GM19395 (cell line): Measurements from ENCODE around the gene WFS1.

Source experiments
- ATAC-seq: cut with Tn5 transposase; IDR thresholded peaks from one replicate; pipeline ENCODE4 v1.9.1; 2021; ENCODE audit warnings: mild to moderate bottlenecking, moderate library complexity; ENCODE audit not compliant: unreplicated experiment

Gene WFS1

GRCh38 chr4:6279582-6280289, 10.1 kb downstream of the WFS1 start:
- ATAC-seq = no peak

- ATAC-seq = no peak
Observed at GRCh38 chr4:6280365-6280996, 10.8 kb downstream of the WFS1 start.

DNA sequence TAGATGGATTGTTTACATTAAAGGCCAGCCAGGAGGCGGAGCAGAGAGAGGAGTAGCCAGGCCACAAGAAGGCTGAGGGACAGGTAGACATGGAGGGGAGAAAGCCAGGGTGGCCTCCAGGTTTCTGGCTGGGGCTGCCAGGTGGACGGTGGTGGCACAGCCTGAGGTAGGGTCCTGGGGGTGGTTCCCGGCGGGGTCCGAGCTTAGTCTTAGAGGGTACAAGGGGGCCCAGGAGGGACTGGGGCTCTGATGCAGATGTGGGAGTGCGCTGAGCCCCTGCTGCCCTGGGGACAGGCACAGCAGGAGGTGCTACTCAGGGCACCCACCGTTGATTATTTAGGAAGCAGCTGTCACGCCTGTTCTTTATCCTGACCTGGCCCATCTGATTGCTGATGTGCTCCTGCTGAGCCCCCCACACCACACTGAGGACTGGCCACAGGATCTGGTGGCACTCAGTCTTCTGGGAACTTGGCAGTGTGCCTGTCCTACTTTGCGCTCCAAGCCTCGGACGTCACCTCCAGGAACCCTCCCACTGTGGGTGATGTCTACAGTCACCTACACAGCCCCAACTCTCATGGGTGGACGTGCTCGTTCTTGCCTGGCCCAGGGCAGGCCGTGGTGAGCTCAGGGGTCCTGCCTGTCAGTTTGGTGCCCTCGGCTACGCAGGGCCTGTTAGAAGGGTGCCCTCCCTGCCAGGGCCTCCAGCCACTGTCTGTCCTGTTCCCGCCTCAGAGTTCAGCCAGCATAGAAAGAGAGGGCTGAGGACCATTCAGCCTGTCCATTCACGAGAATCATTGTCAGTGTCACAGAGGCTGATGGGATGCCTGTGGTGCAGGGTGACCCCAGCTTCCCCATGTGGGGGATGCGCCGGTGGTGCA, 12.0 kb downstream of the WFS1 start:
- ATAC-seq = no peak

- no peak for ATAC-seq
Observed at GRCh38 chr4:6282314-6282771, 12.7 kb downstream of the WFS1 start.

GRCh38 chr4:6283282-6283681, 13.6 kb downstream of the WFS1 start:
- ATAC-seq = no peak

- ATAC-seq = no peak
Observed at GRCh38 chr4:6287017-6287788, 17.6 kb downstream of the WFS1 start.

DNA sequence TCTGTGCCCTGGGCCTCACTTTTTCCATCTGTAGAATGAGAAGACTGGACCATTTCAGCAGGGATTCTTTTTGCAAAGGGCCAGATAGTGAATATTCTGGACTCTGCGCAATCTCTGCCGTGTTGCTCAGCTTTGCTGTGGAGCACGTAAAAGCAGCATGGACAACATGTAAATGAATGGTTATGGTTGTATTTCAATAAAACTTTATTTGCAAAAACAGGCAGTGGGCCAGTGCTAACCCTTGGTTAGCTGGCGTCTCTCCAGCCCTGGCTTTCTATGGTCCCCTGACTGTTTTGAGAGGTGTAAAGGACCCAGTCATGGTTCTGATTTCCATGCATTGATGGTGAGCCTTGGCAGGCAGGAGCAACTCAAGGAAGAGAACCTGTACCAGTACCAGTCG, 18.7 kb downstream of the WFS1 start:
- ATAC-seq = no peak

DNA sequence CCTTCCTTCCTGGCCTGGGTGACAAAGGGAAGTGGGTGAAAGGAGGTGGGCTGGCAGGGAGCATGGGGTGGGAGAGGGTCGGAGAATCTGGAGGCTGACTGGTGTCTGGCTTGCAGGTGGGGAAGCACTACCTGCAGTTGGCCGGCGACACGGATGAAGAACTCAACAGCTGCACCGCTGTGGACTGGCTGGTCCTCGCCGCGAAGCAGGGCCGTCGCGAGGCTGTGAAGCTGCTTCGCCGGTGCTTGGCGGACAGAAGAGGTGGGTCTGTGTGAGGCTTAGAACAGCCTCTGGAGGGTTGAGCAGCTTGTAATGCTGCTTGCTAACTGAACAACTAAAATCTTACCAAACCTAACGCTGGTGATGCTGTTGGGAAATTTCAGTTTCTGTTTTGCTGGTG, 19.2 kb downstream of the WFS1 start:
- ATAC-seq = no peak

GRCh38 chr4:6290256-6290655, 20.6 kb downstream of the WFS1 start:
- no peak for ATAC-seq

- ATAC-seq = no peak
Observed at GRCh38 chr4:6290769-6291547, 21.3 kb downstream of the WFS1 start.

DNA sequence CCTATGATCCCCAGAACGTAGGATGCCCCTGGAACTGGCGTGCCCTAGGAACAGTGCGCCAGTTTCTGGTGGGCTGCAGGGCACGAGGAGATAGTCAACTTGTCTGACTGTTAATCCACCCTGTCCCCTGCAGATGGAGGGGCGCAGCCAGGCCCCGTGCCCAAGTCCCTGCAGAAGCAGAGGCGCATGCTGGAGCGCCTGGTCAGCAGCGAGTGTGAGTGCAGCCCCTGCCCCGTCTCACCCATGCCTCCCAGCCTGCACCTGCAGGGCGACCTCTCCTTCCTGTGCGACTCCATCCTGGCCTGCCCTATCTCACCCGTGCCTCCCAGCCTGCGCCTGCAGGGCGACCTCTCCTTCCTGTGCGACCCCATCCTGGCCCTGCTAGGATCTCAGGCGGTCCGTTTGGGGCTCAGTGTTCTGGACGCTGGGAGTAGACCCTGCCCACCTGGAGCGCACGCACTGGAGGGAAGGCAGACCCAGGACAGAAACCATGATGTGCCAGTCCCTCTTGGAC, 22.2 kb downstream of the WFS1 start:
- no peak for ATAC-seq

GRCh38 chr4:6292376-6293096, 22.9 kb downstream of the WFS1 start:
- ATAC-seq = no peak

DNA sequence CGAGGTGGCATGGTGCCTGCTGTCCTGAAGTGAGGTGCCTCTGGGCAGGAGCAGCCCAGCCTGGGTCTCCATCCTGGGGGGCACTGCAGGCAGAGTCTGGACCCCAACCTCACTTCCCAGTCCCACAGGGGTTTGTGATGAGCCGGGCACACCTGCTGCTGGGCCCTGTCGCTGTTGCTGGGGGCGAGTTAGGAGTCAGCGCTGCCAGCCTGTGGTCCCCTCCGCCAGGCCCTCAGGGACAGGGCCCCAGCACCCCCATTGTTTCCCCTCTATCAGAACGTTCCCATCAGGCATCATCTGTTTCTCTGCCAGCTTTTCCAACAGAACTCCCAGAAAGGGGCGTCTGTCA, 23.4 kb downstream of the WFS1 start:
- ATAC-seq = no peak

- ATAC-seq = no peak
Observed at GRCh38 chr4:6293661-6294060, 24.0 kb downstream of the WFS1 start.

- ATAC-seq = no peak
Observed at GRCh38 chr4:6294705-6295421, 25.2 kb downstream of the WFS1 start.

- ATAC-seq = no peak
Observed at GRCh38 chr4:6295495-6295894, 25.8 kb downstream of the WFS1 start.

- no peak for ATAC-seq
Observed at GRCh38 chr4:6296026-6296425, 26.4 kb downstream of the WFS1 start.

DNA sequence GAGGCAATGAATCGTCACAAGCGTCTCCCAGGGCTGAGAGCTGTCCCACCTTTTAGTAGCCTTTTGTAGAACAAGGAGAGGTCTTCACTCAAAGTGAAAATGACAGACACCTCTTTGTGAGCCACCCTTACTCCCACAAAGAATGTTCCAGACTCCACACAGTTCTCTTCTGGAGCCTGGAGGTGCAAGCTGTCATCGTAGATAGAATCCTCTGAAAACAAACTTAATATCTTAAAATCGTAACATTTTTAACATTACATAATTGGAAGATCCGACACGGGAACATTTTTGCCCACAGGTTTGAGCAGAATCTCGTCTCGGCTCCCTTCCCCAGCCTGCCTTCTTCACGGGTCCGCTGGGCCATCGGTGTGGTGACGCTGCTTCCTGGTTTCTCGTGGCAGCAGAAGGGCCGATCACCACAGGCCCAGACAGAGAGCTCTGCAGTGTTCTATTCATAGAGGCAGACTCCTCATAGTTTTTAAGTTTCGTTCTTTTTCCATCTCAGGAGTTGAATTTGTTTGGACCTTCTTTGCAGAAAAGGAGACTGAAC, 27.7 kb downstream of the WFS1 start:
- ATAC-seq = no peak
